Smooth muscle cell (in vitro differentiated cells): ENCODE measurements around the gene ZBTB8OS. TPM values are rescaled to one million over a fixed set of nuclear protein-coding genes. Genes with fewer than 3 reads are reported as not detected.

ENCODE experiments used
- DNase-seq: peaks from one replicate; lab custom pipeline; 2025; ENCODE audit not compliant: unreplicated experiment; lab: John Stamatoyannopoulos, UW
- H2AFZ ChIP-seq: fragments of 200-600 bp; sonication (generic); 2 replicates; pipeline ENCODE4 v1.6.0; 2016; ENCODE audit warnings: antibody characterized with exemption, low read depth, mild to moderate bottlenecking
- H3F3A ChIP-seq: fragments of 200-600 bp; sonication (generic); 2 replicates; pipeline ENCODE4 v1.6.0; 2017; ENCODE audit warnings: antibody characterized with exemption, low read depth
- H3K27ac ChIP-seq: fragments of 200-600 bp; sonication (generic); 2 replicates; pipeline ENCODE4 v1.5.1; 2016; ENCODE audit warnings: low read depth, mild to moderate bottlenecking
- H3K27me3 ChIP-seq: fragments of 200-600 bp; sonication (generic); 2 replicates; pipeline ENCODE4 v1.6.1; 2016; ENCODE audit warnings: low read depth, mild to moderate bottlenecking
- H3K36me3 ChIP-seq: fragments of 200-600 bp; sonication (generic); 2 replicates; pipeline ENCODE4 v1.5.1; 2016; ENCODE audit warnings: low read depth
- H3K4me1 ChIP-seq: fragments of 200-600 bp; sonication (generic); 2 replicates; pipeline ENCODE4 v1.5.1; 2016; ENCODE audit warnings: low read depth
- H3K4me2 ChIP-seq: fragments of 200-600 bp; sonication (generic); 2 replicates; pipeline ENCODE4 v1.6.0; 2016; ENCODE audit warnings: mild to moderate bottlenecking
- H3K4me3 ChIP-seq: fragments of 200-600 bp; sonication (generic); 2 replicates; pipeline ENCODE4 v1.5.1; 2016; ENCODE audit warnings: mild to moderate bottlenecking
- H3K79me2 ChIP-seq: fragments of 200-600 bp; sonication (generic); 2 replicates; pipeline ENCODE4 v1.6.0; 2016; ENCODE audit warnings: low read depth, mild to moderate bottlenecking
- H3K9ac ChIP-seq: fragments of 200-600 bp; sonication (generic); 2 replicates; pipeline ENCODE4 v1.6.0; 2016; ENCODE audit warnings: low read depth
- H3K9me3 ChIP-seq: fragments of 200-600 bp; sonication (generic); replicated peaks from 2 replicates; pipeline ENCODE4 v1.5.1; 2016; ENCODE audit warnings: low read depth
- H4K20me1 ChIP-seq: fragments of 200-600 bp; sonication (generic); 2 replicates; pipeline ENCODE4 v1.6.0; 2016; ENCODE audit warnings: low read depth
- CTCF ChIP-seq: fragments of 200-600 bp; sonication (generic); IDR thresholded peaks from 2 replicates; pipeline ENCODE4 v1.5.1; 2017; ENCODE audit warnings: borderline replicate concordance, mild to moderate bottlenecking, antibody characterized with exemption; ENCODE audit not compliant: insufficient read depth, poor library complexity, severe bottlenecking
- WGBS: methylation state at CpG from one replicate; pipeline ENCODE4 v1.1.7; 2016; ENCODE audit warnings: low lambda C conversion rate; 5-methylcytosine and 5-hydroxymethylcytosine counted together
- polyA plus RNA-seq: library from polyadenylated mRNA; unstranded; fragments of >200 nt; fragmentation: Nextera tagmentation; extraction: Ambion mirVana; gene quantifications from 2 replicates; pipeline ENCODE4 v1.2.1, GENCODE V29; 2016
- total RNA-seq: library from RNA; depleted of rRNA; stranded (reverse); fragments of >200 nt; gene quantifications from 2 replicates; pipeline ENCODE4 v1.2.3, GENCODE V29; 2014

Gene ZBTB8OS
- total and polyA plus RNA-seq, 2 experiments from 2014 or later: 33.3 to 39.5 TPM

GRCh38 chr1:32684167-32684811, 33.9 kb upstream of the ZBTB8OS start:
- no peak overlapping the region for H3K4me2 ChIP-seq
- no peak for DNase-seq
- H3K79me2 ChIP-seq: no peaks in the 10 kb centered on the region
- H3K4me1 ChIP-seq: no peaks in the 10 kb centered on the region
- peaks cover 16% of the 10 kb centered on the region for H3F3A ChIP-seq
- no peak for TF ChIP-seq CTCF
- H3K4me3 ChIP-seq: no peak overlapping the region
- no peak overlapping the region for H3K9ac ChIP-seq
- no peaks in the 10 kb centered on the region for H3K27me3 ChIP-seq
- peaks cover 28% of the 10 kb centered on the region for H4K20me1 ChIP-seq
- no peak overlapping the region for H2AFZ ChIP-seq
- H3K9me3 ChIP-seq: no peaks in the 10 kb centered on the region
- WGBS: 93% methylated on average over 2 of the region's 2 CpGs
- peaks cover 19% of the 10 kb centered on the region for H3K36me3 ChIP-seq
- no peak overlapping the region for H3K27ac ChIP-seq

GRCh38 chr1:32683397-32683796, 33.0 kb upstream of the ZBTB8OS start:
- no peak for DNase-seq
- no peak overlapping the region for H3K27ac ChIP-seq
- WGBS: 93% methylated on average over 3 of the region's 3 CpGs
- no peak overlapping the region for H3K4me2 ChIP-seq
- no peak for TF ChIP-seq CTCF
- peaks cover 16% of the 10 kb centered on the region for H3F3A ChIP-seq
- H4K20me1 ChIP-seq: peaks cover 28% of the 10 kb centered on the region
- no peaks in the 10 kb centered on the region for H3K79me2 ChIP-seq
- H3K36me3 ChIP-seq: peaks cover 22% of the 10 kb centered on the region
- no peaks in the 10 kb centered on the region for H3K4me1 ChIP-seq
- H2AFZ ChIP-seq: no peak overlapping the region
- no peak overlapping the region for H3K4me3 ChIP-seq
- H3K9me3 ChIP-seq: no peaks in the 10 kb centered on the region
- no peak overlapping the region for H3K9ac ChIP-seq
- no peaks in the 10 kb centered on the region for H3K27me3 ChIP-seq

- Histone ChIP-seq H3F3A (peaks cover 23% of the 10 kb centered on the region), H2AFZ (no peak overlapping the region), H3K9me3 (no peaks in the 10 kb centered on the region), H3K27me3 (no peaks in the 10 kb centered on the region), H3K27ac (no peak overlapping the region), H3K36me3 (peaks cover 23% of the 10 kb centered on the region), H3K4me1 (no peaks in the 10 kb centered on the region), H3K9ac (no peak overlapping the region), H3K4me2 (no peak overlapping the region), H3K4me3 (no peak overlapping the region), H4K20me1 (peaks cover 28% of the 10 kb centered on the region), H3K79me2 (no peaks in the 10 kb centered on the region)
- no peak for DNase-seq
- 91% methylated on average over 3 of the region's 3 CpGs for WGBS
- TF ChIP-seq CTCF: no peak
Observed at GRCh38 chr1:32681999-32682398, 31.6 kb upstream of the ZBTB8OS start.

- no peak for DNase-seq
Observed at GRCh38 chr1:32681509-32681908, 31.2 kb upstream of the ZBTB8OS start.

More at GRCh38 chr1:32681509-32681908, 31.2 kb upstream of the ZBTB8OS start:
- Histone ChIP-seq H3K4me2 (no peak overlapping the region), H4K20me1 (peaks cover 23% of the 10 kb centered on the region), H3K4me3 (no peak overlapping the region), H3F3A (peaks cover 23% of the 10 kb centered on the region), H3K4me1 (no peaks in the 10 kb centered on the region), H3K9ac (no peak overlapping the region), H3K79me2 (no peaks in the 10 kb centered on the region), H3K27me3 (no peaks in the 10 kb centered on the region), H3K9me3 (no peaks in the 10 kb centered on the region), H2AFZ (no peak overlapping the region), H3K36me3 (peaks cover 28% of the 10 kb centered on the region), H3K27ac (no peak overlapping the region)
- WGBS: 96% methylated on average over 2 of the region's 2 CpGs
- no peak for TF ChIP-seq CTCF
